ENCODE data around the gene OR6Q1.
"Not testable (repeated sequence)": the region's sequence is repeated elsewhere in the genome, so short reads cannot be mapped to it uniquely, and the experiment has no call there.

OR6Q1 gene, protein sequence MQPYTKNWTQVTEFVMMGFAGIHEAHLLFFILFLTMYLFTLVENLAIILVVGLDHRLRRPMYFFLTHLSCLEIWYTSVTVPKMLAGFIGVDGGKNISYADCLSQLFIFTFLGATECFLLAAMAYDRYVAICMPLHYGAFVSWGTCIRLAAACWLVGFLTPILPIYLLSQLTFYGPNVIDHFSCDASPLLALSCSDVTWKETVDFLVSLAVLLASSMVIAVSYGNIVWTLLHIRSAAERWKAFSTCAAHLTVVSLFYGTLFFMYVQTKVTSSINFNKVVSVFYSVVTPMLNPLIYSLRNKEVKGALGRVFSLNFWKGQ

DNA sequence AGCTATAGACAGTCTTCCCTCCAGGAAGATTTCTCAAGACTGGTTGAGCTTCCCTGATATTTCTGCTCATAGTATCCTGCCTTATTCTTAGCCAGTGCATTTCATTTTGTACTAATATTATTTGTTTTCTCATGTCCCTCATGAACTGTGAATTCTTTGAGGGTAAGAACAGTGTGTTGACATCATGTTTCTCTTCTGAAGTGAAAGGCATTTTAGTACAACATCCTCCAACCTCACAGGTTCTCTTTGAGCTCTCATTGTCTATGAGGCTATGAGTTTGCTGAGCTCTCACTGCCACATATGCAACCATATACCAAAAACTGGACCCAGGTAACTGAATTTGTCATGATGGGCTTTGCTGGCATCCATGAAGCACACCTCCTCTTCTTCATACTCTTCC lies at the start of gene OR6Q1:
Gene OR6Q1, plus strand, starts transcription at position 301 of the 400 bp plus-strand sequence. Its CDS starts 0 bp downstream, at position 301.
- DNase-seq (ENCODE audit: extremely low read depth in 1 of 2, low read depth in 1 of 2) = no peak

- DNase-seq (ENCODE audit: extremely low read depth in 1 of 2, low read depth in 1 of 2) = no peak
Observed at GRCh38 chr11:57981536-57981935, 49.2 kb upstream of the OR6Q1 start.

DNA sequence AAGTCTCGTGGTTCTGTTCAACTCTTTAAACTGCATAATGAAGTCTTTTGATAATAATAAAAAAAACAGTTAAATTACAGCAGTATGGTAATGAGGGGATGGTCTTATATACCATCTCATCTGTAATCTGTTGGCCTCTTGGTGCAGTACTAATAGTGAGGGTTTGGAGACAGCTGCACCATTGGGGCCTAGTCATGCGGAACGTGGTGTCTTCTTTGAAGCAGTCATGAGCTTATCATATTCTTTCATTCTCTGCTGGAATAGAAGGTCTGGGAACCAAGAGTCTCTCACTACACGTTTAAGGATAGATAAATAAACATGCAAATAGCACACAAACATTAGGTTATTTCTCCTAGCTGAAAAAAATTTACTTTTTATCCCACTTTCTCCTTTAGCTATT lies 48.0 kb upstream of the OR6Q1 start:
- no peak for DNase-seq (ENCODE audit: extremely low read depth in 1 of 2, low read depth in 1 of 2)

GRCh38 chr11:57983191-57983590 lies 47.6 kb upstream of the OR6Q1 start:
- no peak for DNase-seq (ENCODE audit: extremely low read depth in 1 of 2, low read depth in 1 of 2)

- DNase-seq (ENCODE audit: extremely low read depth in 1 of 2, low read depth in 1 of 2) = not testable (repeated sequence)
Observed at GRCh38 chr11:57999523-57999922, 31.2 kb upstream of the OR6Q1 start.

DNA sequence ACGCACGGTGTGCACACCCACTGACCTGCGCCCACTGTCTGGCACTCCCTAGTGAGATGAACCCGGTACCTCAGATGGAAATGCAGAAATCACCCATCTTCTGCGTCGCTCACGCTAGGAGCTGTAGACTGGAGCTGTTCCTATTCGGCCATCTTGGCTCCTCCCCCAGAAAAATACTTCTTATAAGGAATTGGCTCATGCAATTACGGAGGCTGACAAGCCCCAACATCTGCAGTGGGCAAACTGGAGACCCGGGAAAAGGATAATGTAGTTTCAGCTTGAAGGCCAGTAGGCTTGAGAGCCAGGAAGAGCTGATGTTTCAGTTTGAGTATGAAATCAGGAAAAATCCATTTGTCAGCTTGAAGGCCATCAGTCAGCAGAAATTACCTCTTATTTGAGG lies 30.7 kb upstream of the OR6Q1 start:
- not testable (repeated sequence) for DNase-seq (ENCODE audit: extremely low read depth in 1 of 2, low read depth in 1 of 2)

DNA sequence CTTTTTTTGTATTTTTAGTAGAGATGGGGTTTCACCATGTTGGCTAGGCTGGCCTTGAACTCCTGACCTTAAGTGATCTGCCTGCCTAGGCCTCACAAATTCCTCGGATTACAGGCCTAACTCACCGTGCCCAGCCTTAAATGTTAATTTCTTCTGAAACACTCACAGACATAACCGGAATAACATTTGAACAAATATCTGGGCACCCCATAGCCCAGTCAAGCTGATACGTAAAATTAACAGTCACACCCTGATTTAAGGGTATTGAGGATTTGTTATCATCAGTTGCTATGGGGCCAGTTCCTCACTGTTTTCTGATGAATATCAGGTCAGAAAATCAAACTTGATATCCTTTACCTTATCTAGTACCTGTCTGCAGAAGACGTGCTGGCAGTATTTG lies 30.1 kb upstream of the OR6Q1 start:
- DNase-seq (ENCODE audit: extremely low read depth in 1 of 2, low read depth in 1 of 2) = no peak

- no peak for DNase-seq (ENCODE audit: extremely low read depth in 1 of 2, low read depth in 1 of 2)
Observed at GRCh38 chr11:58003036-58003435, 27.7 kb upstream of the OR6Q1 start.

DNA sequence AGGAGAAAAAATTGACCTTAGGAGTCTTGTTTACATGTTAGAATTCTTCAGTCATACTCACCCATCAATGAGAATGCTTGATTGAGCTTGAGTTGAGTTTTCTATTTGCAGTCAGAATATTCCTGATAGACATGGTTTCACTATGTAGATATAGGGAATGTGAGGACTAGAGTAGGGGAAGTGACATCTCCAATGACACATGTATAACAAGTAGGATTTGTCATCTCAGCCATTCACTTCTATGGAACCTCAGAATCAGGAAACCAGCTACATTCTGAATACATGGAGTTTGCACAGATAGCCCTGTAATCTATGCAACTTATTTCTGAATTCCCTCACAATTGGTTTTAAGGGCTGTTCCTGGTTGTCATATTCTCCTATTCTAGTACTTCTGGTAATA lies 27.2 kb upstream of the OR6Q1 start:
- DNase-seq (ENCODE audit: extremely low read depth in 1 of 2, low read depth in 1 of 2) = no peak

DNA sequence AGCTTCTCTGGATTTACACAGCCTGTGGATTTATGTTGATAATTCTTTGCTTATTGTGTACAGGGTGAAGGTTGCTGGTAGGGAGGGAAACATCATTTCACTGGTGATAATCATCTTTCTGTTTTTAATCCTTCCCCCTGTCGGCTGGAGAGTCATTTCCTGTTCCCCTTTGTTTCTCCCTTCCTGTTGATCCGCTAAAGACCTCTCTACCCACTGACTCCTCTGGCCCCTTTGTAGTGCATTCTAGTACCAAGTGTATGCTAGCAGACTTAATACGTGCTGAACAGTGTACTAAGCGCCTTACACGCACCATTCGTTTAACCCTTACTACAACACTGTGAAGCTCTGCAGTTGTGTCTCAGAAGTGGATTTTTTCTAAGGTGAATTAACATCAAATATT lies 26.1 kb upstream of the OR6Q1 start:
- no peak for DNase-seq (ENCODE audit: extremely low read depth in 1 of 2, low read depth in 1 of 2)

DNA sequence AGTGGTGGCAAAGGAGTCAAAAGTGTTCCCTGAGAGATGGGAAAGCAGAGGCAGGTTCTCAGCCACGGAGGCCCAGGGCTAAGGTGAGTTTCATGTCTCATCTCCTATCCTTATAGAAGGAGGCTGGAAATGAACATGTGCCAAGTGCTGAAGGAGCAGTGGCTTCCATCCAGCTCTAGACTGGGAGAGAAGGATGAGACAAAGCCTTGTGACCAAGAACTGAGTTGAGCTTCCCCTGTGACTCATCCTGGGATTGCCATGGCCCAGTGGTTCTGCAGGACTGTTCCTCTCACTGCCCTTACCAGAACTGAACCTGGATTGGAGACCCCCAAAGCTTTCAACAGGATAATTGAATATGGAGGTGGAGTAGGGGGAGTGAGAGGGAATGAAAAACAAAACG lies 23.8 kb upstream of the OR6Q1 start:
- DNase-seq (ENCODE audit: extremely low read depth in 1 of 2, low read depth in 1 of 2) = no peak

DNA sequence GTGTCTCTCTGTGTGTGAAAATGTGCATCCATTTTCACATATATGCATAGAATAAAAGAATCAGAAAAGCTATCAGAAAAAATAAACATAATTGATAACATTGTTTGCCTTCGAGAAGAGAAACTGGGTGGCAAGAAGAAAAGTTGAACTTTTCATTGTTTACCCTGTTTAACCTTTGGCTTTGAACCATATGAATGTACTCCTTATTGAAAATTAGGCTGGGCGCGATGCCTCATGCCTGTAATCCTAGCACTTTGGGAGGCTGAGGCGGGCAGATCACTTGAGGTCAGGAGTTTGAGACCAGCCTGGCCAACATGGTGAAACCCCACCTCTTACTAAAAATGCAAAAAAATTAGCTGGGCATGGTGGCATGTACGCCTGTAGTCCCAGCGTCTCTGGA lies 19.0 kb upstream of the OR6Q1 start:
- DNase-seq (ENCODE audit: extremely low read depth in 1 of 2, low read depth in 1 of 2) = no peak

- no peak for DNase-seq (ENCODE audit: extremely low read depth in 1 of 2, low read depth in 1 of 2)
Observed at GRCh38 chr11:58023435-58023931, 7.3 kb upstream of the OR6Q1 start, which contains the start of gene OR9Q1. Gene OR9Q1 (plus strand): TSS chr11:58023881. CDS start chr11:58179445, 155,564 bp downstream.

- no peak for DNase-seq (ENCODE audit: extremely low read depth in 1 of 2, low read depth in 1 of 2)
Observed at GRCh38 chr11:58024601-58025091, 6.1 kb upstream of the OR6Q1 start.

GRCh38 chr11:58027341-58027740 lies 3.4 kb upstream of the OR6Q1 start:
- no peak for DNase-seq (ENCODE audit: extremely low read depth in 1 of 2, low read depth in 1 of 2)

- DNase-seq (ENCODE audit: extremely low read depth in 1 of 2, low read depth in 1 of 2) = no peak
Observed at GRCh38 chr11:58028687-58029411, 1.9 kb upstream of the OR6Q1 start.

- no peak for DNase-seq (ENCODE audit: extremely low read depth in 1 of 2, low read depth in 1 of 2)
Observed at GRCh38 chr11:58034471-58034870, 3.7 kb downstream of the OR6Q1 start.

DNA sequence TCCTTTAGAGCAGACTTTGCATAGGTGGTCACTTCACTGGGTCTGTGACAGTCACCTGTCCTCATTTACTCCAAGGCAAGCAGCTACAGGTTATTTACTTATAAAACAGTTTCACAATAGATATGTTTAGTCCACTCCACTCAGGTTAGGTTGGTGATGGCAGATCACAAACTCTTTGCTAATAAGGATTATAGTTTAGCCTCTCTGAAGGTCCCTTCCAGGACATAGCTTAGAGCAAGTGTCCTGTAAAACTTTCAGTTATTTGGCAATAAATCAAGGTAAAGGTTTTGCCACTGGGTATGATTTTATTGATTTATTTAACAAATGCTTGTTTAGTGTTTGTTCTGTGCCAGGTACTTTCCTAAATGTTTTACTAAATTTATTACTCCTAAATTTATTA lies 8.8 kb downstream of the OR6Q1 start:
- DNase-seq (ENCODE audit: extremely low read depth in 1 of 2, low read depth in 1 of 2) = no peak

- no peak for DNase-seq (ENCODE audit: extremely low read depth in 1 of 2, low read depth in 1 of 2)
Observed at GRCh38 chr11:58043379-58043778, 12.6 kb downstream of the OR6Q1 start.

- DNase-seq (ENCODE audit: extremely low read depth in 1 of 2, low read depth in 1 of 2) = no peak
Observed at GRCh38 chr11:58046231-58046630, 15.5 kb downstream of the OR6Q1 start.

DNA sequence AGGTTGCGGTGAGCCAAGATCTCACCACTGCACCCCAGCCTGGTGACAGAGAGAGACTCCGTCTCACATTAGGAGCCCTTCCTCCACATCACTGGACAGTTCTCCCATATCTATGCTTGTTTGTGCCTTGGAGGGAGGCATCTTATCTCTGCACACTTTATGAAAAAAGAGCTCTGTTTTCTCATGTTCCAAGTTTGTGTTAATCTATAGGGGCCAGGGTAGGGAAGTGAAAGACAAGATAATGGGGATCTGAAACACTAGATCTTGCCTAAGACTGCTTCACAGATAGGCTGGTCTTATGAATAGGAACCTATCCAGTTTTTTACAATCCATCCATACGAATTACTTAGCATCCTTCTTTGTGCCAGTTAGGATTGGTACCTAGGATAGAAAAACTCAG lies 17.1 kb downstream of the OR6Q1 start:
- no peak for DNase-seq (ENCODE audit: extremely low read depth in 1 of 2, low read depth in 1 of 2)

DNA sequence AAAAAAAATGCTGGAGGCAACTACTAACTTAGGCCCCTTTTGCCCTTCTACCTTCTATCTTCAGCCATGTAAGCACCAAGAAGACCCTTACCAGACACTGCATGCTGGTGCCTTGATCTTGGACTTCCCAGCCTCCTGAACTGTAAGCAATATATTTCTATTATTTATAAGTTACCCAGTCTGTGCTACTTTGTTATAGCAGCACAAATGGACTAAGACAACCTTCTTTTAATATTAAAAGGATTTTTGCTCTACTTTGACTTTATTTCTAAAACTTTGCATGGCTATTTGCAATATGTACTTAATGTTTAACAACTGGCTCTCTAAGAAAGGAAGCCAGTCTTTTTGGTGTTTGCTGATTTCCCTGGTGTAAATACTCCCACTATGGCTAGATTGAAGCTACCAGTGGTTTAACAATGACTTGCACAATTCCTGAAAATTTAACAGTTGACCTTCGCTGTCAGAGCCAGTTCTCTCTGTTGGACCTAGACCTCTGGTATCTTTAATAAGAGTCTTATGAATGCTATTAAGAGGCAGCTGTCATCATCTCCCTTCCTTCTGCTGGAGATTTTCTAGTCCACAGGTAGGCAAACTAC lies 25.2 kb downstream of the OR6Q1 start:
- no peak for DNase-seq (ENCODE audit: extremely low read depth in 1 of 2, low read depth in 1 of 2)

Data from stimulated activated CD8-positive, alpha-beta memory T cell treated with anti-CD3 and anti-CD28 coated beads, Interleukin-7, amount 100 ng/mL, for 48 hours (primary cell).